NCI-H82 (cell line): ENCODE data around the gene TBX19.

Experiments
- DNase-seq: peaks from one replicate; lab custom pipeline; 2025; lab: John Stamatoyannopoulos, UW

TBX19 gene

GRCh38 chr1:168280296-168280927 lies at the start of gene TBX19:
TBX19 (plus strand) TSS chr1:168280877; CDS start chr1:168281091, 214 bp downstream.
- DNase-seq, result no peak

GRCh38 chr1:168234846-168235547 lies 45.7 kb upstream of the TBX19 start:
- peak; percentile 80 for DNase-seq

GRCh38 chr1:168235548-168235885 lies 45.2 kb upstream of the TBX19 start:
- DNase-seq, result no peak

- no peak for DNase-seq
These were observed 44.7 kb upstream of the TBX19 start for GRCh38 chr1:168235937-168236336.

GRCh38 chr1:168236836-168237611 lies 43.7 kb upstream of the TBX19 start:
- DNase-seq, result no peak

GRCh38 chr1:168243198-168243597 lies 37.5 kb upstream of the TBX19 start:
- DNase-seq, result no peak

- DNase-seq, result no peak
These were observed 37.0 kb upstream of the TBX19 start for GRCh38 chr1:168243636-168244212.

- no peak for DNase-seq
These were observed 35.6 kb upstream of the TBX19 start for GRCh38 chr1:168245042-168245441.

GRCh38 chr1:168246506-168246905 lies 34.2 kb upstream of the TBX19 start:
- DNase-seq, result no peak

- no peak for DNase-seq
These were observed 28.4 kb upstream of the TBX19 start for GRCh38 chr1:168252204-168252733.

- DNase-seq, result no peak
These were observed 24.5 kb upstream of the TBX19 start for GRCh38 chr1:168256164-168256563.

- no peak for DNase-seq
These were observed 23.3 kb upstream of the TBX19 start for GRCh38 chr1:168257397-168257796.

- DNase-seq, result no peak
These were observed 21.1 kb upstream of the TBX19 start for GRCh38 chr1:168259567-168259966.

GRCh38 chr1:168260393-168260792 lies 20.3 kb upstream of the TBX19 start:
- DNase-seq, result peak; percentile 71

GRCh38 chr1:168261390-168261789 lies 19.3 kb upstream of the TBX19 start:
- DNase-seq, result no peak

GRCh38 chr1:168263130-168263529 lies 17.5 kb upstream of the TBX19 start:
- DNase-seq, result no peak

- DNase-seq, result no peak
These were observed 16.4 kb upstream of the TBX19 start for GRCh38 chr1:168264296-168264695.

- DNase-seq, result no peak
These were observed 15.1 kb upstream of the TBX19 start for GRCh38 chr1:168265596-168265995.

- no peak for DNase-seq
These were observed 14.0 kb upstream of the TBX19 start for GRCh38 chr1:168266644-168267186.

- no peak for DNase-seq
These were observed 9.0 kb upstream of the TBX19 start for GRCh38 chr1:168271636-168272035.

- DNase-seq, result no peak
These were observed 7.1 kb upstream of the TBX19 start for GRCh38 chr1:168273575-168273974.

GRCh38 chr1:168279253-168279652 lies 1.4 kb upstream of the TBX19 start:
- DNase-seq, result peak; percentile 80
